KMS-11 (cell line): ENCODE data around the gene COL25A1.
"Not testable (repeated sequence)": the region's sequence is repeated elsewhere in the genome, so short reads cannot be mapped to it uniquely, and the experiment has no call there.

Source experiments
- H2AFZ ChIP-seq: fragments of 200-600 bp; sonication (generic); 2 replicates; pipeline ENCODE4 v1.6.1; 2016; ENCODE audit warnings: antibody characterized with exemption, mixed run types, low read depth
- H3K27ac ChIP-seq: fragments of 200-600 bp; sonication (generic); 2 replicates; pipeline ENCODE4 v1.6.1; 2016; ENCODE audit warnings: mild to moderate bottlenecking, mixed run types
- H3K27me3 ChIP-seq: fragments of 200-600 bp; sonication (generic); 2 replicates; pipeline ENCODE4 v1.6.1; 2017; ENCODE audit warnings: mild to moderate bottlenecking, low read depth, mixed run types, moderate library complexity; ENCODE audit not compliant: insufficient read depth
- H3K36me3 ChIP-seq: fragments of 200-600 bp; sonication (generic); 2 replicates; pipeline ENCODE4 v1.6.1; 2017; ENCODE audit warnings: mild to moderate bottlenecking, mixed run types; ENCODE audit not compliant: insufficient read depth
- H3K4me1 ChIP-seq: fragments of 200-600 bp; sonication (generic); 2 replicates; pipeline ENCODE4 v1.6.1; 2016; ENCODE audit warnings: mild to moderate bottlenecking, low read depth, mixed run types; ENCODE audit not compliant: poor library complexity, severe bottlenecking
- H3K4me2 ChIP-seq: fragments of 200-600 bp; sonication (generic); 2 replicates; pipeline ENCODE4 v1.7.0; 2016; ENCODE audit warnings: mild to moderate bottlenecking, mixed run types
- H3K4me3 ChIP-seq: fragments of 200-600 bp; sonication (generic); IDR thresholded peaks from 2 replicates; pipeline ENCODE4 v1.6.1; 2017; ENCODE audit warnings: low read depth, low read length, mixed read lengths; ENCODE audit not compliant: insufficient read depth
- H3K79me2 ChIP-seq: fragments of 200-600 bp; sonication (generic); 2 replicates; pipeline ENCODE4 v1.6.1; 2016; ENCODE audit warnings: low read depth, mixed run types; ENCODE audit not compliant: insufficient read depth
- H3K9ac ChIP-seq: fragments of 200-600 bp; sonication (generic); 2 replicates; pipeline ENCODE4 v1.6.1; 2016; ENCODE audit warnings: mild to moderate bottlenecking, mixed run types
- H4K20me1 ChIP-seq: fragments of 200-600 bp; sonication (generic); 2 replicates; pipeline ENCODE4 v1.6.1; 2016; ENCODE audit warnings: mild to moderate bottlenecking, mixed run types; ENCODE audit not compliant: insufficient read depth
- CTCF ChIP-seq: fragments of 200-600 bp; sonication (generic); conservative IDR thresholded peaks from 2 replicates; pipeline ENCODE4 v1.6.1; 2017; ENCODE audit warnings: low read depth, mild to moderate bottlenecking, antibody characterized with exemption, low read length, moderate library complexity, mixed read lengths

Gene COL25A1

GRCh38 chr4:108941904-108942430, 360.5 kb downstream of the COL25A1 start:
- Histone ChIP-seq H3K9ac (no peak overlapping the region), H3K4me1 (peaks cover 35% of the 10 kb centered on the region), H4K20me1 (no peaks in the 10 kb centered on the region), H3K4me3 (no peak overlapping the region), H3K27ac (no peak overlapping the region), H3K79me2 (no peaks in the 10 kb centered on the region), H2AFZ (no peak overlapping the region), H3K27me3 (no peaks in the 10 kb centered on the region), H3K4me2 (no peak overlapping the region), H3K36me3 (no peaks in the 10 kb centered on the region)
- no peak for TF ChIP-seq CTCF

GRCh38 chr4:108940634-108941033, 361.8 kb downstream of the COL25A1 start:
- Histone ChIP-seq H4K20me1 (no peaks in the 10 kb centered on the region), H3K9ac (no peak overlapping the region), H3K36me3 (no peaks in the 10 kb centered on the region), H3K4me2 (peak overlapping the region; percentile 56; the same call in 1 of the 2 replicates), H3K27ac (no peak overlapping the region), H3K79me2 (no peaks in the 10 kb centered on the region), H3K4me3 (no peak overlapping the region), H3K27me3 (no peaks in the 10 kb centered on the region), H3K4me1 (peaks cover 35% of the 10 kb centered on the region), H2AFZ (no peak overlapping the region)
- TF ChIP-seq CTCF = no peak

- Histone ChIP-seq H3K4me1 (peaks cover 35% of the 10 kb centered on the region), H3K27ac (no peak overlapping the region), H3K79me2 (no peaks in the 10 kb centered on the region), H3K36me3 (no peaks in the 10 kb centered on the region), H2AFZ (no peak overlapping the region), H3K27me3 (no peaks in the 10 kb centered on the region), H3K4me3 (no peak overlapping the region), H3K9ac (no peak overlapping the region), H3K4me2 (peak overlapping the region; percentile 56; the same call in 1 of the 2 replicates), H4K20me1 (no peaks in the 10 kb centered on the region)
- TF ChIP-seq CTCF = no peak
Measured at GRCh38 chr4:108940149-108940548, 362.3 kb downstream of the COL25A1 start.

GRCh38 chr4:108937066-108937465, 365.4 kb downstream of the COL25A1 start:
- Histone ChIP-seq H2AFZ (no peak overlapping the region), H3K36me3 (no peaks in the 10 kb centered on the region), H3K27me3 (no peaks in the 10 kb centered on the region), H3K4me2 (no peak overlapping the region), H3K27ac (no peak overlapping the region), H3K4me3 (no peak overlapping the region), H3K79me2 (no peaks in the 10 kb centered on the region), H3K9ac (no peak overlapping the region), H3K4me1 (peaks cover 30% of the 10 kb centered on the region), H4K20me1 (no peaks in the 10 kb centered on the region)
- no peak for TF ChIP-seq CTCF

GRCh38 chr4:108933925-108934324, 368.5 kb downstream of the COL25A1 start:
- H3K4me3 ChIP-seq, H3K27ac ChIP-seq, H3K4me2 ChIP-seq, H3K79me2 ChIP-seq, H3K36me3 ChIP-seq, H3K4me1 ChIP-seq, H3K27me3 ChIP-seq, H4K20me1 ChIP-seq, H3K9ac ChIP-seq, H2AFZ ChIP-seq: not testable (repeated sequence)
